HG03520 (cell line): Measurements from ENCODE around the gene SUMO3.

Experiments
- ATAC-seq: cut with Tn5 transposase; IDR thresholded peaks from one replicate; pipeline ENCODE4 v1.9.1; 2021; ENCODE audit warnings: mild to moderate bottlenecking, moderate library complexity; ENCODE audit not compliant: unreplicated experiment

SUMO3 gene

DNA sequence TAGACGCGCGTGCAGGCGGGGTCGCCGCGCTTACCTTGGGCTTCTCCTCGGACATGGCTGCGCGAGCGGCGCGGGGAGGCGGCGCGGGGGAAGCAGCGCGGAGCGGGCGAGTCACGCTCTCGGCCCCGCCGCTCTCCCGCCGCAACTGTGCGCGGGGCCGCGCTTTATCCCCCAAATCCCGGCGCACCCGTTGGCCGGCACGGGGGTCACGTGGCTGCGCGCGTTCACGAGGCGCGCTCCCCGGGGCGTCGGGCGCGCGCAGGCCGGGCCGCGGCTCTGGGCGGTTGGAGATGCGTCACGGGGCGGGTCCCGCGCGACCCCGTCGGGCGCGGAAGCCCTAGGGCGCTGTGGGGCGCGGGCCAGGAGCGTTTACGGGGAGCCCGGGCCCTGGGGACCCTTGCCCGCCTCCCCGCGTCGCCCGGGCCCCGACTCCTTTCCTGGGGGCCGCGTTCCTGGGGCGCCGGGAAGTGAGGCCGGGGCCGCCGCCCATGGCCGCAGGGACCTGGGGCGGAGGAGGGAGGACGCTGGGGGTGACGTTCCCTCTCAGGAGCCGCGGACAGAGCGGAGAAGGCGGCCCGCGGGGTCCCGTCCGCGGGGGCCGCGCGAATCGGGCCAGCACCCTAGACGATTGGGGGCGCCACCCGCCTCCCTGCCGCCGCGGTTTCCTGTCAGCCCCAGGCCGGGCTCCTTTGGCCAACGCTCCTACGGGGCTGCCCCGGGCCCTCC lies at the start of gene SUMO3:
TSS of gene SUMO3 (minus strand) at position 149 of the 726 bp plus-strand sequence. CDS start at position 55, 94 bp downstream.
- ATAC-seq = peak; percentile 60

- ATAC-seq = no peak
Observed at GRCh38 chr21:44867464-44867863, 49.6 kb upstream of the SUMO3 start.

DNA sequence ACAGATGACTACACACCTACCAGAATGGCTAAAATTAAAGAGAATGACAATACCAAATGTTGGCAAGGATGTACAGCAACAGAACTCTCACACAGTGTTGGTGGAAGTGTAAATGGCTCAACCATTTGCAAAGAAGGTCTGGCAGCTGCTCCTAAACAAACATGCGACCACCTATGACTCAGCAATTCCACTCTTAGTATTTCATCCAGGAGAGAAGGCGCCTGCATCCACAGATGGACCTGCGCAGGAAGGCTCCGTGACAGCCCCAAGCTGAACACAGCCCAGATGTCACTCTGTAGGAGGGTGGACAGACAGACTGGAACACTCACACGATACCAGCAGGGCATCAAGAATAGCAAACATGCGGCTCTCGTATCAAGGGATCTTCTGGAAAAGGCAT lies 48.9 kb upstream of the SUMO3 start:
- ATAC-seq = no peak

GRCh38 chr21:44865561-44866280 lies 47.9 kb upstream of the SUMO3 start:
- no peak for ATAC-seq

GRCh38 chr21:44862869-44863685 lies 45.2 kb upstream of the SUMO3 start:
- ATAC-seq = no peak

GRCh38 chr21:44858791-44859190 lies 40.9 kb upstream of the SUMO3 start:
- ATAC-seq = no peak

GRCh38 chr21:44858291-44858690 lies 40.4 kb upstream of the SUMO3 start:
- ATAC-seq = no peak

GRCh38 chr21:44857127-44857892 lies 39.4 kb upstream of the SUMO3 start:
- no peak for ATAC-seq

GRCh38 chr21:44856131-44856530 lies 38.3 kb upstream of the SUMO3 start:
- ATAC-seq = no peak

- no peak for ATAC-seq
Observed at GRCh38 chr21:44855572-44855971, 37.7 kb upstream of the SUMO3 start.

DNA sequence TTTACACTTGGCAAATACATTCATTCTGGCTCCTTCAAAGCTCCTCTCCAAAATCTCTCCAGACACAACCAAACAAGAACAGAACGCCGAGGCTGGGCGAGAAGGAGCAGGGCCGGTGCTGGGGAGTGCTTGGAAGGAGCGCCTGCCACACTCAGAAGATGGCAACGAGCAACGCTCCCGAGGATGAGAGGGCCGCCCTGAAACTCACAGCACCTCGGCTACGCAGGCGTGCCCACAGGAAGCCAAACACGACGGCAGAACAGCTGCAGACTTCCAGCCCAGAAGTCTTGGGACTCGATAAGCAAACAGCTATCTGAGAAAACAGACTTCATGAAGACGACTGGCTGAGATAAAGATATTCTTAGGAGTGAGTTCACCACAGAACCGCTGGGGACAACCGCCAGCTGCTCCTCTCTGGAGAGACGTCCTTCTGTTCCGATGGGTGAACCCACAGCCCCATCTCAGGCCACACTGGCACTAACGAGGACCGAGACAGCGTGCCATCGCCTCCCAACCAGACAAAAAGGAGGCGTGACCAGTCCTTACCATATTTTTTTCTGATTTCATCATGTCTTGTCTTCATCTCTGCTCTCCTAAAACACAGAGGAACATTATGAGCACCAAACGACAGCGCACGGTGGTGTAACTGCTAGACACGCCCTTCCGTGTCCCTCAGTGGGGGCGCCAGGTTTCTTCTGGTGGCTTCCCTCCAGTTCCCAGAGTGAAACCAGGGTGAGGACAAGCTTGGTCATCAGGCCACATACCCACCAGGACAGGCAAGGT lies 37.0 kb upstream of the SUMO3 start:
- no peak for ATAC-seq

- no peak for ATAC-seq
Observed at GRCh38 chr21:44854391-44854663, 36.5 kb upstream of the SUMO3 start.

- no peak for ATAC-seq
Observed at GRCh38 chr21:44853601-44854390, 35.9 kb upstream of the SUMO3 start.

DNA sequence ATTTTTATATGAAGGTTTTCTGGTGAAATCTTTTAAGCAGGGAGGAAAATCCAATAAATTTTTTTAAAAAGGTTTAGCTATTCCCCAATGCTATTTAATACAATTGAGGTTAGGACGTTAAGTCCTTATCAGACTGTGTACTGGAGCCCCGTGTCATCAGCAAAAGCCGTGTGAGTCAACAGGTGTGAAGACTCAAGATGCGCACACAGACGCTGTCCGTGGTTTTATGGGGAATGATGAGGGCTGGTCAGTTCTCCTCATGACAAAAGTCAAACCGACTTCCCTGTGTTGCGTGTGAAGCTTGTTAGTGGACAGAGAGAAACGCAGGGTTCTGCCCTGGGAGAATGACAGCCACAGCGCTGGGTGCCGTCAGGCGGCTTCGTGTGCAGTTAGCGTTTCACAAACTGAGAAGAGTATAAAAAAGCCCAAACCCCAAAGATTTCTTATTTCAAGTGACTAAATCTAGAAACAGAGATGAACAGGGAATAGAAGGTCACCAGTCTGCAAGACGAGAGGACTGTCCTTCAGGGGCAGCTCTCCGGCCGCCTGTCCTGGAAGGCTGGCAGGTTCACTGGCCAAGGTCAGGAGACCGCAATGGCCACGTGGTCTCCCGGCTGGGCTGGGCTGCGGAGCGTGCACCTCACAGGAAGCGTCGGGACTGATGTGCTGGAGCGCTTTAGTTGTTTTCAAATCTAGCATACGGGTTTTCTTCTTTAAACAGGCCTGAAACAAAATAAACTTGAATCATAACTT lies 33.2 kb upstream of the SUMO3 start:
- no peak for ATAC-seq

DNA sequence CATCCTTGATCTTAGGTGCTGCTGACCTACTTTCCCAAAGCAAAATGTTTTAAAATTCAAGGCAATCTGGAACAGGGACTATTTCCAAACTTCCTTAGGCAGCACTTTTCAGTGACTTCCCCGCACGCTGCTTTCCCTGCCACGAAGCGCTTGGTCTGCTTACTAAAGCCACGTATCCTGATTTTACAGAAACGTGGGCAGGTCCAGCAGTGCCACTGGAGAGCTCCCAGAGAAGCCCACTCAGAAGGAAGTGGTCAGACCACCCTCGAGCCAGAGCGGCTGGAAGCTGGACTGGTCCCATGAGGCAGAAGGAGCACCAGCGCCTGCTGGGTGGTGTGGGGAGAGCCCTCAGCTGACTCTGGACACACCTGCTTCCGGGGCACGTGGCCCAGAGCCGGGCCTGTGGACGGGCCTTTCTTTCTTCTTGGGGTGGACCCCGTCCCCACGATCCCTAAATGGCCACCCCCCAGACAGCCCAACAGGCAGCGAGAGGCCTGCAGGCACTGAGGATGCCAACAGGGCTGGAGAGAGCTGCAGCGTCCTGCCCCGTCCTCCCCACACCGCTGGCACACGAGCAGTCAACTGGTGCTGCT lies 32.4 kb upstream of the SUMO3 start:
- no peak for ATAC-seq

DNA sequence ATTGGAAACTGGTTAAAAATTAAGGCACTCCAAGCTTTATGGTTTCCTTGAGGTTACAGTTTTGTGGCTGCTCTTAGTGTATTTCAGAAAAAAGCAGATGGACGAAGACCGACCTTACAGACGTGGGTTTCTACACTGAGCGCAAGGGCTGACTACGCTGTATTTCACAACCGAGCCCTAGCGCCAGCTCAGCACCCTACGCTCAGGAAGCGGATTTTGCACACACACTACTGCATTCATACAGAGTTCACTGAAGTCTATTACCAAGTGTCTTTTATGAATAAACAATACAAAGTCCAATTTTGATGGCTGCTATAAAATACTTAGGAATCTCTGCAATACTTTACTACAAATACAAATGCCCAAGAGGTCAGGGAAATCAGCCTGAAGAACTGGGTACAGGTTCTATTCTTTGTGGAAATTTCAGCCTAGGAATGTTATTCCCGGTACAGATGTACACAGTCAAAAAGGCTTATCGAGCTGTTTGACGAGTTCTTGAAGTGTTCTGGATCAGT lies 31.8 kb upstream of the SUMO3 start:
- ATAC-seq = no peak

GRCh38 chr21:44848821-44849521 lies 31.1 kb upstream of the SUMO3 start:
- no peak for ATAC-seq
